HG03025 (cell line): ENCODE data around the gene NSUN6.

Source experiments
- ATAC-seq: cut with Tn5 transposase; IDR thresholded peaks from one replicate; pipeline ENCODE4 v1.9.1; 2021; ENCODE audit warnings: mild to moderate bottlenecking, moderate library complexity; ENCODE audit not compliant: unreplicated experiment, low FRiP score

NSUN6 gene

GRCh38 chr10:18508587-18508986 is 142.8 kb downstream of the NSUN6 start:
- ATAC-seq: no peak

- no peak for ATAC-seq
Observed at GRCh38 chr10:18505456-18506118, 145.8 kb downstream of the NSUN6 start.

GRCh38 chr10:18504161-18504560 is 147.2 kb downstream of the NSUN6 start:
- ATAC-seq: no peak

GRCh38 chr10:18501629-18502028 is 149.8 kb downstream of the NSUN6 start:
- no peak for ATAC-seq

GRCh38 chr10:18501198-18501597 is 150.2 kb downstream of the NSUN6 start:
- peak; percentile 80 for ATAC-seq

GRCh38 chr10:18500576-18500975 is 150.8 kb downstream of the NSUN6 start:
- no peak for ATAC-seq

- no peak for ATAC-seq
Observed at GRCh38 chr10:18498998-18499397, 152.4 kb downstream of the NSUN6 start.

- no peak for ATAC-seq
Observed at GRCh38 chr10:18497806-18498369, 153.5 kb downstream of the NSUN6 start.
